Mesendoderm (in vitro differentiated cells): Measurements from ENCODE around the gene MINDY3.
"Not testable (repeated sequence)": the region's sequence is repeated elsewhere in the genome, so short reads cannot be mapped to it uniquely, and the experiment has no call there.

Experiments
- DNase-seq: peaks from one replicate; pipeline ENCODE4 v3.0.0; 2013
- H2AK5ac ChIP-seq: 2 replicates; pipeline ENCODE4 v1.6.1; 2013; ENCODE audit warnings: low read length, inconsistent platforms
- H2BK120ac ChIP-seq: 2 replicates; pipeline ENCODE4 v1.6.1; 2013; ENCODE audit warnings: low read depth, mild to moderate bottlenecking, low read length, moderate library complexity, mixed read lengths
- H2BK15ac ChIP-seq: replicated peaks from 2 replicates; pipeline ENCODE4 v1.6.1; 2013; ENCODE audit warnings: low read depth, mild to moderate bottlenecking, moderate library complexity
- H2BK5ac ChIP-seq: 2 replicates; pipeline ENCODE4 v1.6.1; 2013; ENCODE audit warnings: low read length, inconsistent platforms
- H3K18ac ChIP-seq: 2 replicates; pipeline ENCODE4 v1.6.1; 2013; ENCODE audit warnings: mild to moderate bottlenecking, low read length, mixed read lengths
- H3K23ac ChIP-seq: one replicate; pipeline ENCODE4 v1.6.1; 2013; ENCODE audit warnings: low read length
- H3K27ac ChIP-seq: 2 replicates; pipeline ENCODE4 v1.5.1; 2013; ENCODE audit warnings: low read depth, mild to moderate bottlenecking, inconsistent platforms, low read length, moderate library complexity
- H3K27me3 ChIP-seq: 2 replicates; pipeline ENCODE4 v1.6.1; 2013; ENCODE audit warnings: low read length, control low read depth, mild to moderate bottlenecking, inconsistent platforms; ENCODE audit not compliant: insufficient read depth, poor library complexity
- H3K36me3 ChIP-seq: 2 replicates; pipeline ENCODE4 v1.6.1; 2013; ENCODE audit warnings: low read length, inconsistent platforms; ENCODE audit not compliant: control insufficient read depth, insufficient read depth
- H3K4ac ChIP-seq: one replicate; pipeline ENCODE4 v1.6.1; 2013; ENCODE audit warnings: low read depth, mild to moderate bottlenecking, low read length, moderate library complexity
- H3K4me1 ChIP-seq: 2 replicates; pipeline ENCODE4 v1.6.1; 2013; ENCODE audit warnings: low read depth, low read length, inconsistent platforms; ENCODE audit not compliant: control insufficient read depth
- H3K4me2 ChIP-seq: 2 replicates; pipeline ENCODE4 v1.6.1; 2013; ENCODE audit warnings: low read length
- H3K4me3 ChIP-seq: 2 replicates; pipeline ENCODE4 v1.5.1; 2013; ENCODE audit warnings: mild to moderate bottlenecking, low read length
- H3K56ac ChIP-seq: one replicate; pipeline ENCODE4 v1.6.1; 2013; ENCODE audit warnings: low read length
- H3K79me1 ChIP-seq: 2 replicates; pipeline ENCODE4 v1.6.1; 2013; ENCODE audit warnings: low read length, inconsistent platforms
- H3K79me2 ChIP-seq: 2 replicates; pipeline ENCODE4 v1.6.1; 2013; ENCODE audit warnings: mild to moderate bottlenecking, low read length; ENCODE audit not compliant: control insufficient read depth, insufficient read depth
- H3K9ac ChIP-seq: 2 replicates; pipeline ENCODE4 v1.6.1; 2013; ENCODE audit warnings: low read length, inconsistent platforms
- H4K5ac ChIP-seq: one replicate; pipeline ENCODE4 v1.6.1; 2013; ENCODE audit warnings: low read length
- H4K8ac ChIP-seq: one replicate; pipeline ENCODE4 v1.6.1; 2013; ENCODE audit warnings: low read depth, mild to moderate bottlenecking, control low read depth, low read length, moderate library complexity
- WGBS: extraction: QIAGEN DNeasy Blood & Tissue Kit; methylation state at CpG from one replicate; pipeline ENCODE4 v1.1.7; 2013; ENCODE audit warnings: low lambda C conversion rate, missing lambda C conversion rate; ENCODE audit not compliant: insufficient coverage; ENCODE audit errors: extremely low coverage; 5-methylcytosine and 5-hydroxymethylcytosine counted together

Gene MINDY3

GRCh38 chr10:15872645-15873044 lies 12.3 kb upstream of the MINDY3 start:
- not testable (repeated sequence) for H3K23ac ChIP-seq, H3K4me3 ChIP-seq, DNase-seq, H3K56ac ChIP-seq, H4K5ac ChIP-seq, H2BK5ac ChIP-seq, H2AK5ac ChIP-seq, H3K4ac ChIP-seq, H2BK15ac ChIP-seq, H3K4me2 ChIP-seq, H3K9ac ChIP-seq, H3K79me1 ChIP-seq, H3K4me1 ChIP-seq, H3K27ac ChIP-seq, H3K27me3 ChIP-seq, H2BK120ac ChIP-seq, H3K18ac ChIP-seq, H3K36me3 ChIP-seq, H4K8ac ChIP-seq, H3K79me2 ChIP-seq
- WGBS: no CpG with 5 or more reads among the region's 4 CpGs

- Histone ChIP-seq H2BK5ac (no peak overlapping the region), H3K27ac (no peak overlapping the region), H3K27me3 (no peaks in the 10 kb centered on the region), H3K56ac (no peak overlapping the region), H3K79me2 (no peaks in the 10 kb centered on the region), H3K4me2 (no peak overlapping the region), H2BK15ac (no peak overlapping the region), H3K4me3 (no peak overlapping the region), H2AK5ac (no peak overlapping the region), H3K4ac (no peak overlapping the region), H3K36me3 (no peaks in the 10 kb centered on the region), H3K23ac (no peak overlapping the region), H3K79me1 (no peaks in the 10 kb centered on the region), H4K8ac (no peak overlapping the region), H3K4me1 (no peaks in the 10 kb centered on the region), H2BK120ac (no peak overlapping the region), H3K9ac (no peak overlapping the region), H4K5ac (no peak overlapping the region), H3K18ac (no peak overlapping the region)
- no peak for DNase-seq
- WGBS: no CpG with 5 or more reads among the region's 1 CpG
These were observed 11.5 kb upstream of the MINDY3 start for GRCh38 chr10:15871823-15872222.

GRCh38 chr10:15869935-15870334 lies 9.6 kb upstream of the MINDY3 start:
- Histone ChIP-seq H2AK5ac (no peak overlapping the region), H3K79me1 (no peaks in the 10 kb centered on the region), H2BK120ac (no peak overlapping the region), H3K4me1 (no peaks in the 10 kb centered on the region), H2BK5ac (no peak overlapping the region), H3K9ac (no peak overlapping the region), H2BK15ac (no peak overlapping the region), H3K56ac (no peak overlapping the region), H3K4me3 (no peak overlapping the region), H3K4me2 (no peak overlapping the region), H3K23ac (no peak overlapping the region), H3K18ac (no peak overlapping the region), H3K4ac (no peak overlapping the region), H4K5ac (no peak overlapping the region), H4K8ac (no peak overlapping the region), H3K27ac (no peak overlapping the region), H3K27me3 (no peaks in the 10 kb centered on the region), H3K36me3 (no peaks in the 10 kb centered on the region), H3K79me2 (no peaks in the 10 kb centered on the region)
- DNase-seq: no peak

GRCh38 chr10:15868006-15868405 lies 7.7 kb upstream of the MINDY3 start:
- Histone ChIP-seq H3K79me2 (no peaks in the 10 kb centered on the region), H2BK5ac (no peak overlapping the region)
- no CpG with 5 or more reads among the region's 5 CpGs for WGBS

GRCh38 chr10:15865304-15865703 lies 5.0 kb upstream of the MINDY3 start:
- H2BK15ac ChIP-seq: no peak overlapping the region
- no peak overlapping the region for H3K4me2 ChIP-seq
- H3K4me3 ChIP-seq: no peak overlapping the region
- no peak overlapping the region for H3K56ac ChIP-seq
- no peaks in the 10 kb centered on the region for H3K4me1 ChIP-seq
- no peak overlapping the region for H3K27ac ChIP-seq
- WGBS: no CpG with 5 or more reads among the region's 7 CpGs
- no peaks in the 10 kb centered on the region for H3K36me3 ChIP-seq
- no peak overlapping the region for H3K18ac ChIP-seq
- H2BK120ac ChIP-seq: no peak overlapping the region
- H3K79me2 ChIP-seq: no peaks in the 10 kb centered on the region
- no peak overlapping the region for H3K4ac ChIP-seq
- H3K27me3 ChIP-seq: no peaks in the 10 kb centered on the region
- no peak overlapping the region for H3K9ac ChIP-seq
- DNase-seq: no peak
- H2BK5ac ChIP-seq: no peak overlapping the region
- no peak overlapping the region for H2AK5ac ChIP-seq
- no peak overlapping the region for H3K23ac ChIP-seq
- no peak overlapping the region for H4K8ac ChIP-seq
- H4K5ac ChIP-seq: no peak overlapping the region
- no peaks in the 10 kb centered on the region for H3K79me1 ChIP-seq

More at GRCh38 chr10:15868006-15868405, 7.7 kb upstream of the MINDY3 start:
- Histone ChIP-seq H3K4ac (no peak overlapping the region), H3K56ac (no peak overlapping the region), H3K23ac (no peak overlapping the region), H4K8ac (no peak overlapping the region), H3K18ac (no peak overlapping the region), H3K79me1 (no peaks in the 10 kb centered on the region), H3K4me1 (no peaks in the 10 kb centered on the region), H3K36me3 (no peaks in the 10 kb centered on the region), H3K27me3 (no peaks in the 10 kb centered on the region), H2BK120ac (no peak overlapping the region), H2AK5ac (no peak overlapping the region), H3K9ac (no peak overlapping the region), H4K5ac (no peak overlapping the region), H3K4me3 (no peak overlapping the region), H3K27ac (no peak overlapping the region), H3K4me2 (no peak overlapping the region), H2BK15ac (no peak overlapping the region)
- DNase-seq: no peak

- Histone ChIP-seq H3K79me1 (peaks cover 2% of the 10 kb centered on the region), H3K23ac (no peak overlapping the region), H3K36me3 (no peaks in the 10 kb centered on the region), H2BK5ac (no peak overlapping the region), H2AK5ac (no peak overlapping the region), H3K4me2 (no peak overlapping the region), H3K4ac (no peak overlapping the region), H3K18ac (no peak overlapping the region), H2BK120ac (no peak overlapping the region), H4K8ac (no peak overlapping the region), H3K79me2 (no peaks in the 10 kb centered on the region), H3K4me3 (no peak overlapping the region), H3K27ac (no peak overlapping the region), H2BK15ac (no peak overlapping the region), H3K4me1 (no peaks in the 10 kb centered on the region), H3K56ac (no peak overlapping the region), H3K27me3 (no peaks in the 10 kb centered on the region), H3K9ac (no peak overlapping the region), H4K5ac (no peak overlapping the region)
- WGBS: 100% methylated on average over 2 of the region's 2 CpGs
- DNase-seq: no peak
These were observed 4.1 kb upstream of the MINDY3 start for GRCh38 chr10:15864419-15864818.
